ENCODE measurements around the gene LHFPL2. TPM values are rescaled to one million over a fixed set of nuclear protein-coding genes. Genes with fewer than 3 reads are reported as not detected.

The LHFPL2 gene
- total and polyA plus RNA-seq, 2 of the 4 experiments (the other 2 are of a cell fraction): 6.5 to 11.3 TPM

DNA sequence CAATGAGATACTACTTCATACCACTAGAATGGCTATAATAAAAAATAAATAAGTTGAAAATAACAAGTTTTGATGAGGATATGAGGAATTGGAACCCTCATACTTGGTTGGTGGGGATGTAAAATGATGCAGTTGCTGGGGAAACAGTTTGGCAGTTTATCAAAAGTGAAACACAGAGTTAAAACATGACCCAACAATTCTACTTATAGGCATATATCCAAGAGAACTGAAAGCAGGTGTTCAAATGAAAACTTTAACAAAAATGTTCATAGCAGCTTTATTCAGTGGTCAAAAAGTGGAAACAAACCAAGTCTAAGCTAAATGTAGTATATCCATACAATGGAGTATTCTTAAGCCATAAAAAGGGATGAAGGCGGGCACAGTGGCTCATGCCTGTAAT, 13.1 kb upstream of the LHFPL2 start:
- no peak overlapping the region for H3K4ac ChIP-seq (ENCODE audit: low read depth, low read length)
- no peak overlapping the region for H2BK15ac ChIP-seq (ENCODE audit: low read depth, low read length)
- no peak overlapping the region for H2BK5ac ChIP-seq (ENCODE audit: low read depth, low read length, poor library complexity, severe bottlenecking)
- H3K4me2 ChIP-seq (ENCODE audit: low read depth, low read length): no peak overlapping the region
- BruUV-seq (replicated peaks): no TSS peak
- no peak overlapping the region for H3K27ac ChIP-seq (ENCODE audit: insufficient read depth, low read length)
- H2AK5ac ChIP-seq (ENCODE audit: low read depth, low read length): no peak overlapping the region
- no peak for DNase-seq
- no peak overlapping the region for H2BK120ac ChIP-seq (ENCODE audit: low read depth, low read length)
- H2AFZ ChIP-seq (replicated peaks; ENCODE audit: low read length, poor library complexity): no peak overlapping the region
- no peak overlapping the region for H2AK9ac ChIP-seq (replicated peaks; ENCODE audit: low read depth, low read length, poor library complexity)
- H3K56ac ChIP-seq (ENCODE audit: extremely low read depth, insufficient read depth, low read length): no peak overlapping the region
- POLR2A ChIA-PET (ENCODE audit: unreplicated experiment): no interaction called here
- no peak overlapping the region for H3K4me3 ChIP-seq (ENCODE audit: insufficient read depth, low read depth, low read length)
- no peak overlapping the region for H3K9ac ChIP-seq (ENCODE audit: low read depth, low read length)
- no peaks in the 10 kb centered on the region for H4K20me1 ChIP-seq (ENCODE audit: insufficient read depth, low read length)
- WGBS, 2 experiments (ENCODE audit: extremely low coverage in 2 of 2, insufficient read length in 1 of 2): no CpG with 5 or more reads among the region's 1 CpG
- intact Hi-C loops (cut with micrococcal nuclease) (no loop called here), dilution Hi-C loops (cut with HindIII; ENCODE audit: low sequenced_read_pairs, unreplicated experiment) (no loop called here), in situ Hi-C loops (cut with MboI; ENCODE audit: low sequenced_read_pairs) (no loop called here)
- no peaks in the 10 kb centered on the region for H3K79me1 ChIP-seq (ENCODE audit: low read depth in 1 of 2, low read length in 2 of 2)
- H3K18ac ChIP-seq (ENCODE audit: low read depth, low read length): no peak overlapping the region
- no peak overlapping the region for H3K14ac ChIP-seq (replicated peaks; ENCODE audit: low read depth, low read length)
- H4K5ac ChIP-seq (ENCODE audit: low read depth, low read length): no peak overlapping the region
- H3K9me3 ChIP-seq (ENCODE audit: control insufficient read depth, insufficient read depth, low read length): no peaks in the 10 kb centered on the region
- H3K23ac ChIP-seq (ENCODE audit: low read depth, low read length): no peak overlapping the region
- CTCF ChIA-PET: no interaction called here
- H3K27me3 ChIP-seq (ENCODE audit: control insufficient read depth, insufficient read depth, low read length): no peaks in the 10 kb centered on the region
- no peak overlapping the region for H4K91ac ChIP-seq (ENCODE audit: insufficient read depth, low read depth, low read length)
- H3K4me1 ChIP-seq (ENCODE audit: control insufficient read depth, insufficient read depth, low read length): peaks cover 14% of the 10 kb centered on the region
- no peak overlapping the region for H4K8ac ChIP-seq (ENCODE audit: low read depth in 2 of 2, low read length in 2 of 2)
- TF ChIP-seq POLR2A (IDR thresholded peaks at IDR 0.05; ENCODE audit: low read depth, low read length) (no peak), SMC3 (IDR thresholded peaks at IDR 0.05; ENCODE audit: low read depth, low read length) (no peak), MAZ (IDR thresholded peaks at IDR 0.05; ENCODE audit: borderline replicate concordance, low read depth, low read length) (no peak), NFE2L2 (IDR thresholded peaks at IDR 0.05; ENCODE audit: low read depth, low read length) (no peak), CEBPB (IDR thresholded peaks at IDR 0.05; ENCODE audit: low read depth, low read length) (no peak), MXI1 (IDR thresholded peaks at IDR 0.05; ENCODE audit: borderline replicate concordance, low read depth, low read length) (no peak)
- TF ChIP-seq, protein P1, sequence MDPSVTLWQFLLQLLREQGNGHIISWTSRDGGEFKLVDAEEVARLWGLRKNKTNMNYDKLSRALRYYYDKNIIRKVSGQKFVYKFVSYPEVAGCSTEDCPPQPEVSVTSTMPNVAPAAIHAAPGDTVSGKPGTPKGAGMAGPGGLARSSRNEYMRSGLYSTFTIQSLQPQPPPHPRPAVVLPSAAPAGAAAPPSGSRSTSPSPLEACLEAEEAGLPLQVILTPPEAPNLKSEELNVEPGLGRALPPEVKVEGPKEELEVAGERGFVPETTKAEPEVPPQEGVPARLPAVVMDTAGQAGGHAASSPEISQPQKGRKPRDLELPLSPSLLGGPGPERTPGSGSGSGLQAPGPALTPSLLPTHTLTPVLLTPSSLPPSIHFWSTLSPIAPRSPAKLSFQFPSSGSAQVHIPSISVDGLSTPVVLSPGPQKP (IDR thresholded peaks at IDR 0.05; ENCODE audit: borderline replicate concordance, low read depth, low read length): no peak
- H3K36me3 ChIP-seq (ENCODE audit: control insufficient read depth, insufficient read depth, low read length): no peaks in the 10 kb centered on the region
- ATAC-seq (ENCODE audit: low read depth): no peak
- H3K9me1 ChIP-seq (ENCODE audit: insufficient read depth, low read length): peaks cover 10% of the 10 kb centered on the region
- H2BK20ac ChIP-seq (ENCODE audit: low read depth, low read length): no peak overlapping the region

Measured in IMR-90 (cell line).